ENCODE measurements around the gene TEX13B.

TEX13B gene

GRCh38 chrX:107936434-107936730, 45.8 kb downstream of the TEX13B start:
- no peak for DNase-seq (ENCODE audit: low read depth, low spot score)

DNA sequence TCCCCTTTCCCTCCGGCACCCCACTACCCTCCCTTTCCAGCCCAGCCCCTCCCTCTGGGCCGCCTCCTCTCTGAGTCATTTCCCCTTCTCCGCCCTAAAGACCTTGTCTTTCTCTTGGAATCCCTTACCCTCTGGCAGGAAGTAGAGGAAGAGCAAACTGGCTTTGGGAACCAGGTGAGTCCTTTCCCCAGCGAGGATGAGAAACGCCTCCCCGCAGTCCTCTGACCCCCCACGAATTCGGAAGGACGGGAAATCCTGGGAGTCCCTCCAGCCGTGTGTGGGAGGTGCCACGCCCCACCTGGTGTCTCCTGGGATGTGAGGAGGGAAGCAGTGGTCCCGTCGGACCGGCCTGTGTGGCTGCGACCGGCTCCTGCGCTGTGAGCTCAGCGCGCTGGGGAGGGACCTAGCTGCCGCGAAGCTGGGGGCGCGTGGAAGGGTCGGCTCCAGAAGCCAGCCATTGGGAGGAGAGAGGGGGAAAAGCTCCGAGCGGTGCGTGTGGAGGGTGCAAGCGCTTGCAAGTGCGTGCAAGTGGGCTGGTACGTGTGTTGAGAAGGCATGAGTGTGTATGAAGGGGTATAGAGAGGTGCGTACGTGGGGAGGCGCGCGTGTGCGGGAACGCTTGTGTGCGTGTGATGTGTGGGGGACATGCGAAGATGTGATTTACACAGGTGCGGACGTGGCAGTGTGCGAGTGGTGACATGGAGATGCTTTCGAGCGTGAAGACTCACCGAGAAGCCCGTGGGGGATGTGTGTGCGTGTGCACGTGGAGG, 46.3 kb downstream of the TEX13B start:
- peak; percentile 4 for DNase-seq (ENCODE audit: low read depth, low spot score)

DNA sequence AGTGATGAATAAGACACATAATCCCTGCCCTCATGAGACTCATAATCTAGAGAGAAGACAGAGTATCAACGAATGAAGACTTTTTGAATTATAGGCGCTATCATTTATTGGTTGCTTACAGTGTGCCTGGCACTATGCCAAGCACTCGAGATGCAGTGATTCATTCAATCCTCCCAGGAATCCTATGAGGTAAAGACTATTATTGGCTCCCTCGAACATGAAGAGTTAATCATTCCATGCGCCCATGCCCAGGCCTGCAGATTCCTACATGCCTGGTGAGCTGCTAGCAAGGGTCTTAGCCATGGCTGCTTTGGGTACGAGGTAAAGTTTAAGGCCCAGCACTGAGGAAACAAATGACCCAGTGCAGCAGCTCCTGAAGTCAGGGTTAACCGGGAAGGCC, 47.0 kb downstream of the TEX13B start:
- DNase-seq (ENCODE audit: low read depth, low spot score) = peak; percentile 38

GRCh38 chrX:107934262-107934661, 47.9 kb downstream of the TEX13B start:
- DNase-seq (ENCODE audit: low read depth, low spot score) = no peak
